RWPE1 (cell line): ENCODE results near the gene ACP3.

ENCODE experiments used
- CTCF ChIA-PET: fragments of 350-600 bp; sonication (Branson Sonifier 250); formaldehyde crosslinking; extraction: SDS; loops from one replicate; lab custom pipeline; 2021; lab: Yijun Ruan, JAX
- POLR2A ChIA-PET: fragments of 400-600 bp; formaldehyde crosslinking; extraction: SDS; loops from one replicate; lab custom pipeline; 2020; ENCODE audit warnings: antibody characterized with exemption; ENCODE audit not compliant: low non-redundant PET; lab: Yijun Ruan, JAX
- DNase-seq: peaks from one replicate; pipeline ENCODE4 v3.0.0; 2012; ENCODE audit warnings: low spot score
- H3K27ac ChIP-seq: fragments of 450-650 bp; 2 replicates; pipeline ENCODE4 v1.5.1; 2017
- CTCF ChIP-seq: fragments of 450-650 bp; conservative IDR thresholded peaks from 2 replicates; pipeline ENCODE4 v1.5.1; 2017; ENCODE audit warnings: low read depth, mild to moderate bottlenecking

The ACP3 gene

DNA sequence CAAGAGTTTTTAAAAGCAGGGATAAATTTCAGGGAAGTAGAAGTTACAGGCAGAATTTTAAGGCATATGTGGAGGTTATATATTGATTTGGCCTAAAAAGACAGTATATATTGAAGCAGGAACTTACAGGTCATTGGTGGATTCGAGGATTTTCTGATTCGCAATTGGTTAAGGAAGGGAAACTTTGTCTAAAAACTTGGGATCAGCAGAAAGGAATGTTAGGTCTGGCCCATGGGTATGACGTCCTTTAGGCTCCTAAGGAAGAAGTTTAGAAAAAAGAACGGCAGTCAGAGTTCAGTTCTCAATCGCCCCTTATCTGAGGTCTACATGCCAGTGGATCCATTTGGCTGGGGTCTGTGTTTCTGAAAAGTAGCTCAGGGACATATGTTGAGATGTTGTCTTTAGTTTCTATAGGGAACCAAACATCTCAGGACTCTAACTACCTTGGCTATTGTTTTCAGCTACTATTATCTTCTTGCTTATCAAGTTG lies 33.2 kb upstream of the ACP3 start:
- no peak for TF ChIP-seq CTCF
- ChIA-PET POLR2A (no interaction called here), CTCF (interaction anchor here (1.2 kb wide), 1 partner anchor 59 kb away, joined by 3 read pairs; no protein-coding TSS in a partner anchor)
- DNase-seq = no peak
- no peak overlapping the region for H3K27ac ChIP-seq

DNA sequence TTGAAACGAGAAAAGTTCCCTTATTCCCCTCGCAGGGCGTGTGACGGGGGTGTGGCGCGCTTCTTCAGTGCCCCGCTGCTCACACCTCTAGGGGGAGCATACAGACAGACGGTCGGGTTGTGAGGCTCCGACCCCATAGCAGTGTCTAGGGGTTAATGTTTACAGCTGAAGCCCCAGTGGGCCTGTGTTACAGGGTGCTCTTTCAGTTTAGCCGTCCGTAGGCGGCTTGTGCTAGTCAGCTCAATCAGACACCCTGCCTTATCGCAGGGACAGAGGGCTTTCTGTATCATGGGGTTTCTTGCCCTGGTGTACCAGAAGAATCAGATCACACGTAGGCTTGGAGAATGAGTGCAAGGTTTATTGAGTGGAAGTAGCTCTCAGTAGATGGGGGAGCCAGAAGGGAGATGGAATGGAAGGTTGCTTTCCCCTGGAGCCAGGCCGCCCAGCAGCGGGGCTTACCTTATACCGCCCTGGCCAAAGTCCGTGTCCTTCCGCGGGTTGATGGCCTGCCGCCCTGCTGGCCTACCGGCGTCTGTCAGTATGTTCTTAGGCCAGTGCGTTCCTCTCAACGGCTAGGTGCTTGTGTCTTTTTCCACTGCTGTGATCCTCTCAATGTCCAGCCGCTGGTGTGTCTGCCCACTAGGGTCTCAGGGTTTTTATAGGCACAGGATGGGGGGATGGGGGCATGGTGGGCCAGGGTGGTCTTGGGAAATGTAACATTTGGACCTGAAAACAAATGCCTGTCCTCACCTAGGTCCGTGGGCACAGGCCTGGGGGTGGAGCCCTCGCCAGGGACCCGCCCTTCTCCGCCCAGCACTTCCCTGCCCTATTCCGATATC lies 32.2 kb upstream of the ACP3 start:
- CTCF ChIA-PET = no interaction called here
- DNase-seq = no peak
- no peak for TF ChIP-seq CTCF

GRCh38 chr3:132285620-132285945 lies 31.6 kb upstream of the ACP3 start:
- H3K27ac ChIP-seq = no peak overlapping the region
- no peak for DNase-seq
- CTCF ChIA-PET = no interaction called here
- POLR2A ChIA-PET = no interaction called here
- TF ChIP-seq CTCF = no peak

More for the DNA sequence above, 32.2 kb upstream of the ACP3 start:
- POLR2A ChIA-PET = no interaction called here
- H3K27ac ChIP-seq = no peak overlapping the region

DNA sequence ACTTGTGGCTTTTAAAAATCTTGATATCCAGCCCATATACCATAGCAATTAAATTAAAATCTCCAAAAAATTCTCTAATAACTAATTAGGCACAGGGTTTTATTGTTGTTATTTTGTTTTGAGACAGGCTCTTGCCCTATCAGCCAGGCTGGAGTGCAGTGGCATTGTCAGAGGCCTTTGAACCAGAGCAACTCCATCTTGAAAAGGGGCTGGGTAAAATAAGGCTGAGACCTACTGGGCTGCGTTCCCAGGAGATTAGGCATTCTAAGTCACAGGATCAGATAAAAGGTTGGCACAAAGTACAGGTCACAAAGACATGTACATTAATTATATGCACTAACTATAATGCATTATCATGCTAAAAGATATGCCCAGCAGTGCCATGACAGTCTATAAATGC lies 31.2 kb upstream of the ACP3 start:
- no peak for TF ChIP-seq CTCF
- no peak for DNase-seq
- H3K27ac ChIP-seq = no peak overlapping the region
- ChIA-PET POLR2A (no interaction called here), CTCF (no interaction called here)

- TF ChIP-seq CTCF = no peak
- ChIA-PET CTCF (interaction anchor here (0.6 kb wide), 1 partner anchor 33 kb away, joined by 3 read pairs; no protein-coding TSS in a partner anchor), POLR2A (no interaction called here)
- H3K27ac ChIP-seq = no peak overlapping the region
- DNase-seq = no peak
Observed at GRCh38 chr3:132288357-132288756, 28.9 kb upstream of the ACP3 start.

- DNase-seq = no peak
- ChIA-PET POLR2A (no interaction called here), CTCF (interaction anchor here (0.6 kb wide), 1 partner anchor 54 kb away, joined by 3 read pairs; no protein-coding TSS in a partner anchor)
- H3K27ac ChIP-seq = no peak overlapping the region
- TF ChIP-seq CTCF = no peak
Observed at GRCh38 chr3:132289316-132289715, 27.9 kb upstream of the ACP3 start.
